Ramos (cell line): ENCODE measurements around the gene MSL1.

Experiments used
- in situ Hi-C: fragments of 300-500 bp; cut with MboI; formaldehyde crosslinking; loops from one replicate; pipeline ENCODE4 v1.14.3; 2022; ENCODE audit warnings: low sequenced_read_pairs; ENCODE audit not compliant: unreplicated experiment

MSL1 gene

GRCh38 chr17:40090237-40091119, 31.3 kb upstream of the MSL1 start:
- in situ Hi-C loops: no loop called here

GRCh38 chr17:40091691-40092397, 29.9 kb upstream of the MSL1 start:
- in situ Hi-C loops: no loop called here

GRCh38 chr17:40092581-40092980, 29.2 kb upstream of the MSL1 start:
- in situ Hi-C loops: no loop called here

- in situ Hi-C loops: no loop called here
Measured at GRCh38 chr17:40093005-40093579, 28.7 kb upstream of the MSL1 start.

- in situ Hi-C loops: no loop called here
Measured at GRCh38 chr17:40093580-40094201, 28.1 kb upstream of the MSL1 start.

- in situ Hi-C loops: no loop called here
Measured at GRCh38 chr17:40094874-40095273, 26.9 kb upstream of the MSL1 start.

GRCh38 chr17:40095351-40095943, 26.3 kb upstream of the MSL1 start:
- in situ Hi-C loops: no loop called here

- in situ Hi-C loops: no loop called here
Measured at GRCh38 chr17:40095944-40096791, 25.6 kb upstream of the MSL1 start.

- in situ Hi-C loops: no loop called here
Measured at GRCh38 chr17:40097087-40097486, 24.7 kb upstream of the MSL1 start.

GRCh38 chr17:40097931-40098845, 23.6 kb upstream of the MSL1 start:
- in situ Hi-C loops: no loop called here

GRCh38 chr17:40098846-40099618, 22.7 kb upstream of the MSL1 start:
- in situ Hi-C loops: no loop called here

GRCh38 chr17:40099619-40100418, 22.0 kb upstream of the MSL1 start:
- in situ Hi-C loops: no loop called here

- in situ Hi-C loops: no loop called here
Measured at GRCh38 chr17:40100419-40100668, 21.4 kb upstream of the MSL1 start, which contains the start of gene NR1D1. TSS of gene NR1D1 (minus strand) at chr17:40100589. CDS start at chr17:40100094, 495 bp downstream.

GRCh38 chr17:40100669-40101366, 21.0 kb upstream of the MSL1 start:
- in situ Hi-C loops: no loop called here

- in situ Hi-C loops: no loop called here
Measured at GRCh38 chr17:40101367-40102210, 20.2 kb upstream of the MSL1 start.
